ENCODE data around the gene MECR.

- TF ChIP-seq CTCF (conservative IDR thresholded peaks at IDR 0.05 in 1 of 2, IDR thresholded peaks at IDR 0.05 in 1 of 2; ENCODE audit: extremely low read depth in 1 of 2, insufficient read depth in 1 of 2, low read depth in 1 of 2, low read length in 2 of 2), result no peak
- no peak for TF ChIP-seq EZH2 (IDR thresholded peaks at IDR 0.05; ENCODE audit: borderline replicate concordance, low read length)
These were observed 25.7 kb upstream of the MECR start for GRCh38 chr1:29256394-29256793.

Measured in mammary epithelial cell (primary cell).